ENCODE data around the gene LRP4.

DNA sequence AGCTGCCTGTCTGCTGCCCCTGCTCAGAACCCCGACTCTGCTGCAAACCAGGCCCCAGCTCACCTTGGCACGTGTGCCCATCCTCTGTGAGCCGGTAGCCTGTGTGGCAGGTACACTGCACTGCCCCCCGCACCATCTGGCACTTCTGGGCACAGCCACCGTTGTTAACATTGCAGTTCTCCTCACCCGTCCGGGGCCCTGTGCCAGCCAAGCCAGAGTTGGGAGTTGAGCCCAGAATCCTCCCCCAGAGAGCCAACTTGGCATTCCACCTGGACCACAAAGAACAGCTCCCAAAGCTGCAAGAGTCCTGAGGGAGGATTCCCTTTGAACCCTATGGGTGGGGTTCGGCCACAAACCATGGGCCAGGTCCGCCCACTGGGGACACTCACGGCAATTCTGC lies 22.5 kb downstream of the LRP4 start:
- no peak for TF ChIP-seq GLIS3 (CRISPR knock-in tag; IDR thresholded peaks at IDR 0.05)
- TF ChIP-seq, protein P1, sequence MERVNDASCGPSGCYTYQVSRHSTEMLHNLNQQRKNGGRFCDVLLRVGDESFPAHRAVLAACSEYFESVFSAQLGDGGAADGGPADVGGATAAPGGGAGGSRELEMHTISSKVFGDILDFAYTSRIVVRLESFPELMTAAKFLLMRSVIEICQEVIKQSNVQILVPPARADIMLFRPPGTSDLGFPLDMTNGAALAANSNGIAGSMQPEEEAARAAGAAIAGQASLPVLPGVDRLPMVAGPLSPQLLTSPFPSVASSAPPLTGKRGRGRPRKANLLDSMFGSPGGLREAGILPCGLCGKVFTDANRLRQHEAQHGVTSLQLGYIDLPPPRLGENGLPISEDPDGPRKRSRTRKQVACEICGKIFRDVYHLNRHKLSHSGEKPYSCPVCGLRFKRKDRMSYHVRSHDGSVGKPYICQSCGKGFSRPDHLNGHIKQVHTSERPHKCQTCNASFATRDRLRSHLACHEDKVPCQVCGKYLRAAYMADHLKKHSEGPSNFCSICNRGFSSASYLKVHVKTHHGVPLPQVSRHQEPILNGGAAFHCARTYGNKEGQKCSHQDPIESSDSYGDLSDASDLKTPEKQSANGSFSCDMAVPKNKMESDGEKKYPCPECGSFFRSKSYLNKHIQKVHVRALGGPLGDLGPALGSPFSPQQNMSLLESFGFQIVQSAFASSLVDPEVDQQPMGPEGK (CRISPR knock-in tag; IDR thresholded peaks at IDR 0.05; ENCODE audit: borderline replicate concordance), result no peak
- TF ChIP-seq TCF4 (CRISPR knock-in tag; IDR thresholded peaks at IDR 0.05; ENCODE audit: borderline replicate concordance), result no peak
- TF ChIP-seq, protein P2, sequence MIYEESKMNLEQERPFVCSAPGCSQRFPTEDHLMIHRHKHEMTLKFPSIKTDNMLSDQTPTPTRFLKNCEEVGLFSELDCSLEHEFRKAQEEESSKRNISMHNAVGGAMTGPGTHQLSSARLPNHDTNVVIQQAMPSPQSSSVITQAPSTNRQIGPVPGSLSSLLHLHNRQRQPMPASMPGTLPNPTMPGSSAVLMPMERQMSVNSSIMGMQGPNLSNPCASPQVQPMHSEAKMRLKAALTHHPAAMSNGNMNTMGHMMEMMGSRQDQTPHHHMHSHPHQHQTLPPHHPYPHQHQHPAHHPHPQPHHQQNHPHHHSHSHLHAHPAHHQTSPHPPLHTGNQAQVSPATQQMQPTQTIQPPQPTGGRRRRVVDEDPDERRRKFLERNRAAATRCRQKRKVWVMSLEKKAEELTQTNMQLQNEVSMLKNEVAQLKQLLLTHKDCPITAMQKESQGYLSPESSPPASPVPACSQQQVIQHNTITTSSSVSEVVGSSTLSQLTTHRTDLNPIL (CRISPR knock-in tag; IDR thresholded peaks at IDR 0.05; ENCODE audit: low read depth), result no peak
